Heart right ventricle (tissue), 16 donors: ENCODE measurements around the gene RDH8. TPM values are rescaled to one million over a fixed set of nuclear protein-coding genes. Genes with fewer than 3 reads are reported as not detected.
"Not testable (repeated sequence)": the region's sequence is repeated elsewhere in the genome, so short reads cannot be mapped to it uniquely, and the experiment has no call there.

Source experiments
- ATAC-seq, 8 donors: fragments of 200-7000 bp; cut with Tn5 transposase; one replicate each; pipeline ENCODE4 v1.9.1; 2020; ENCODE audit warnings: mild to moderate bottlenecking in 8 of 8, moderate library complexity in 8 of 8, moderate number of reproducible peaks in 1 of 8
- DNase-seq, 2 donors: peaks; one replicate each; pipeline ENCODE4 v3.0.0-alpha.2; 2020
- H3K27ac ChIP-seq, 10 donors: fragments of 200-600 bp; sonication (generic) in 2 of 10; one replicate each; pipeline versions ENCODE4 v1.5.0 to v1.8.0; 2020 to 2022; ENCODE audit warnings: mild to moderate bottlenecking in 3 of 10
- H3K27me3 ChIP-seq, 7 donors: fragments of 200-600 bp; one replicate each; pipeline ENCODE4 v1.8.0; 2021 to 2022; ENCODE audit warnings: mild to moderate bottlenecking in 2 of 7
- H3K36me3 ChIP-seq, 9 donors: fragments of 200-600 bp; sonication (generic) in 1 of 9; one replicate each; pipeline versions ENCODE4 v1.5.0 to v1.8.0; 2020 to 2022; ENCODE audit warnings: mild to moderate bottlenecking in 2 of 9
- H3K4me1 ChIP-seq, 9 donors: fragments of 200-600 bp; sonication (generic) in 1 of 9; one replicate each; pipeline versions ENCODE4 v1.5.0 to v1.8.0; 2020 to 2022; ENCODE audit warnings: mild to moderate bottlenecking in 4 of 9
- H3K4me3 ChIP-seq, 10 donors: fragments of 200-600 bp; sonication (generic) in 2 of 10; one replicate each; pipeline versions ENCODE4 v1.5.0 to v1.8.0; 2020 to 2022; ENCODE audit warnings: mild to moderate bottlenecking in 7 of 10, moderate library complexity in 2 of 10
- H3K9me3 ChIP-seq, 11 donors: fragments of 200-600 bp in 10 of 11; sonication (generic) in 2 of 11; one replicate each; pipeline versions ENCODE4 v1.5.0 to v1.8.0; 2013 to 2022; ENCODE audit warnings: mild to moderate bottlenecking in 2 of 11, control low read depth in 1 of 11, moderate library complexity in 1 of 11
- CTCF ChIP-seq, 9 donors: fragments of 200-600 bp; sonication (generic) in 2 of 9; IDR thresholded peaks; one replicate each; pipeline versions ENCODE4 v1.5.0 to v1.8.0; 2021 to 2022; ENCODE audit warnings: antibody characterized with exemption in 9 of 9, mild to moderate bottlenecking in 5 of 9, moderate library complexity in 1 of 9
- WGBS, 2 donors: extraction: QIAGEN DNeasy Blood & Tissue Kit; methylation state at CpG; one replicate each; pipeline ENCODE4 v1.1.7; 2013; ENCODE audit warnings: inconsistent platforms in 1 of 2; 5-methylcytosine and 5-hydroxymethylcytosine counted together
- intact Hi-C, 10 donors: fragments of 100-400 bp; cut with DNase I; formaldehyde crosslinking; loops; one replicate each; pipeline versions ENCODE4 v1.11.1 to v1.14.2; 2022
- polyA plus RNA-seq, 2 donors: library from polyadenylated mRNA; stranded (reverse); fragments of 200-250 nt; gene quantifications; one replicate each; pipeline ENCODE4 v1.2.3, GENCODE V29; 2013
- total RNA-seq, 10 donors: library from RNA; stranded (reverse); fragmentation: NEBNext Ultra II Directional in 3 of 10; extraction: Animal tissue kit (Norgen Biotek cat#: 25700) in 3 of 10; gene quantifications; one replicate each; pipeline versions ENCODE4 v1.2.1 to v1.2.4, GENCODE V29; 2021 to 2023
- donor health status: Arrhythmogenic right ventricular cardiomyopathy.
- donor health status: ischemic (EF 13 %, LVEDD 7.1; RV severe dilation, severe dysfunction).
- donor health status: healthy with polysubstance abuse.
- donor health status: DM: no; HTN: yes; CAD: no.
- donor health status: DM: no; HTN: no; CAD: no.
- donor health status: ischemic (EF 25% LVEDD 6.9; RV normal size, moderate dysfunction).
- donor health status: ischemic (EF 25% LVEDD 5.7; RV mildly dilated, moderate dysfunction).
- donor health status: healthy.
- donor health status: DM: yes; HTN: yes; CAD: no.
- donor health status: Ischemic cardiomyopathy.
- donor health status: ischemic (EF 35%, LVEDD 5.7; RV mildly dilated, moderate dysfunction).
- donor health status: nonischemic (EF 11% LVEDD 7.7; RV severe dilation, severe dysfunction).
- donor health status: DM: yes; HTN: yes; CAD: no.
- donor health status: PGD.
- donor health status: ischemic (EF 29% LVEDD 5.4; RV normal size, mild dysfunction).
- donor health status: nonischemic (EF 23%, LVEDD 6.1; RV moderate dilation, normal function).

RDH8 gene
- total and polyA plus RNA-seq, 12 donors = not detected

GRCh38 chr19:10019246-10019645 is 6.0 kb downstream of the RDH8 start:
- intact Hi-C loops = loop anchor here in 1 of 10 donors (5.0 kb wide), 1 partner anchor 887 kb away; no protein-coding TSS in a partner anchor
- H3K4me3 ChIP-seq = no peak overlapping the region
- ATAC-seq (no peak), DNase-seq (no peak)
- no peak for TF ChIP-seq CTCF (IDR thresholded peaks at IDR 0.05)
- 85 to 90% methylated on average over 5 of the region's 5 CpGs for WGBS, 2 donors
- peaks cover 0 to 26% (median 3%) of the 10 kb centered on the region in 7 donors for H3K27me3 ChIP-seq
- no peak overlapping the region for H3K27ac ChIP-seq
- H3K9me3 ChIP-seq = no peaks in the 10 kb centered on the region
- H3K4me1 ChIP-seq = no peaks in the 10 kb centered on the region
- H3K36me3 ChIP-seq = no peaks in the 10 kb centered on the region

- no peak for TF ChIP-seq CTCF (IDR thresholded peaks at IDR 0.05)
- H3K4me3 ChIP-seq = no peak overlapping the region
Measured at GRCh38 chr19:10020851-10021250, 7.6 kb downstream of the RDH8 start.

GRCh38 chr19:10021446-10021845 is 8.2 kb downstream of the RDH8 start:
- Histone ChIP-seq H3K36me3 (no peaks in the 10 kb centered on the region), H3K9me3 (no peaks in the 10 kb centered on the region), H3K4me3 (no peak overlapping the region), H3K27me3 (peaks cover 0 to 21% (median 4%) of the 10 kb centered on the region in 7 donors), H3K27ac (no peak overlapping the region), H3K4me1 (no peaks in the 10 kb centered on the region)
- ATAC-seq (no peak), DNase-seq (no peak)
- no peak for TF ChIP-seq CTCF (IDR thresholded peaks at IDR 0.05)
- WGBS, 2 donors = 86 to 89% methylated on average over 23 of the region's 23 CpGs
- intact Hi-C loops = no loop called here

More at GRCh38 chr19:10020851-10021250, 7.6 kb downstream of the RDH8 start:
- 81 to 89% methylated on average over 6 of the region's 6 CpGs for WGBS, 2 donors
- no peaks in the 10 kb centered on the region for H3K9me3 ChIP-seq
- H3K4me1 ChIP-seq = no peaks in the 10 kb centered on the region
- intact Hi-C loops = no loop called here
- no peaks in the 10 kb centered on the region for H3K36me3 ChIP-seq
- H3K27ac ChIP-seq = no peak overlapping the region
- DNase-seq = no peak
- H3K27me3 ChIP-seq = peaks cover 0 to 20% (median 0%) of the 10 kb centered on the region in 7 donors
- ATAC-seq = no peak

GRCh38 chr19:10021863-10022262 is 8.6 kb downstream of the RDH8 start:
- WGBS, 2 donors = 77 to 83% methylated on average over 2 of the region's 2 CpGs
- ATAC-seq (no peak), DNase-seq (no peak)
- no peaks in the 10 kb centered on the region for H3K9me3 ChIP-seq
- H3K4me1 ChIP-seq = peaks cover 0 to 2% (median 0%) of the 10 kb centered on the region in 9 donors
- no peak overlapping the region for H3K27ac ChIP-seq
- no peak for TF ChIP-seq CTCF (IDR thresholded peaks at IDR 0.05)
- peaks cover 0 to 25% (median 8%) of the 10 kb centered on the region in 7 donors for H3K27me3 ChIP-seq
- no peaks in the 10 kb centered on the region for H3K36me3 ChIP-seq
- intact Hi-C loops = no loop called here
- no peak overlapping the region for H3K4me3 ChIP-seq

GRCh38 chr19:10023096-10023495 is 9.8 kb downstream of the RDH8 start:
- DNase-seq, H3K27ac ChIP-seq, intact Hi-C loops, H3K4me3 ChIP-seq, H3K36me3 ChIP-seq, H3K9me3 ChIP-seq, ATAC-seq: not testable (repeated sequence)
- Histone ChIP-seq H3K27me3 (peaks cover 0 to 29% (median 8%) of the 10 kb centered on the region in 7 donors), H3K4me1 (peaks cover 0 to 10% (median 8%) of the 10 kb centered on the region in 9 donors)
- WGBS, 2 donors = 79 to 90% methylated on average over 5 of the region's 5 CpGs
